ENCODE data around the gene TESMIN. TPM values are rescaled to one million over a fixed set of nuclear protein-coding genes. Genes with fewer than 3 reads are reported as not detected.

Gene TESMIN
- polyA plus RNA-seq, 3 donors = 1.9 to 2.6 (median 2.5) TPM

GRCh38 chr11:68710409-68710808 lies 40.9 kb downstream of the TESMIN start:
- Histone ChIP-seq H3K4me1 (ENCODE audit: control insufficient read depth in 1 of 2, insufficient read depth in 2 of 2, low read length in 2 of 2) (peaks cover 6 to 8% of the 10 kb centered on the region in 2 donors), H3K79me2 (ENCODE audit: insufficient read depth, low read length) (no peaks in the 10 kb centered on the region), H4K20me1 (ENCODE audit: insufficient read depth, low read length) (no peaks in the 10 kb centered on the region), H3K4me3 (replicated peaks in 1 of 3; ENCODE audit: low read depth in 2 of 3, low read length in 3 of 3) (no peak overlapping the region), H3K27me3 (ENCODE audit: control insufficient read depth in 2 of 2, insufficient read depth in 2 of 2, low read length in 2 of 2) (no peaks in the 10 kb centered on the region), H3K9me3 (replicated peaks in 1 of 2; ENCODE audit: control insufficient read depth in 1 of 2, insufficient read depth in 1 of 2, low read length in 2 of 2) (no peaks in the 10 kb centered on the region), H3K9ac (ENCODE audit: insufficient read depth, low read length, poor library complexity, severe bottlenecking) (no peak overlapping the region), H3K27ac (ENCODE audit: low read depth in 1 of 2, low read length in 2 of 2) (no peak overlapping the region), H3K4me2 (replicated peaks; ENCODE audit: extremely low read depth, low read length, poor library complexity, severe bottlenecking) (no peak overlapping the region), H2AFZ (ENCODE audit: insufficient read depth, low read depth, low read length, poor library complexity, severe bottlenecking) (no peak overlapping the region), H3K36me3 (replicated peaks in 1 of 2; ENCODE audit: control insufficient read depth in 1 of 2, insufficient read depth in 2 of 2, low read length in 2 of 2) (peaks cover 0 to 5% of the 10 kb centered on the region in 2 donors)
- Mint-ChIP-seq H3K36me3 (peaks cover 7 to 8% of the 10 kb centered on the region in 2 donors), H3K27me3 (ENCODE audit: low read depth in 3 of 3) (peaks cover 0 to 4% (median 0%) of the 10 kb centered on the region in 3 donors), H3K27ac (no peak overlapping the region), H3K9me3 (no peaks in the 10 kb centered on the region), H3K4me3 (no peak overlapping the region), H3K4me1 (peaks cover 11% of the 10 kb centered on the region)
- no peak for DNase-seq
- TF ChIP-seq, protein P1, sequence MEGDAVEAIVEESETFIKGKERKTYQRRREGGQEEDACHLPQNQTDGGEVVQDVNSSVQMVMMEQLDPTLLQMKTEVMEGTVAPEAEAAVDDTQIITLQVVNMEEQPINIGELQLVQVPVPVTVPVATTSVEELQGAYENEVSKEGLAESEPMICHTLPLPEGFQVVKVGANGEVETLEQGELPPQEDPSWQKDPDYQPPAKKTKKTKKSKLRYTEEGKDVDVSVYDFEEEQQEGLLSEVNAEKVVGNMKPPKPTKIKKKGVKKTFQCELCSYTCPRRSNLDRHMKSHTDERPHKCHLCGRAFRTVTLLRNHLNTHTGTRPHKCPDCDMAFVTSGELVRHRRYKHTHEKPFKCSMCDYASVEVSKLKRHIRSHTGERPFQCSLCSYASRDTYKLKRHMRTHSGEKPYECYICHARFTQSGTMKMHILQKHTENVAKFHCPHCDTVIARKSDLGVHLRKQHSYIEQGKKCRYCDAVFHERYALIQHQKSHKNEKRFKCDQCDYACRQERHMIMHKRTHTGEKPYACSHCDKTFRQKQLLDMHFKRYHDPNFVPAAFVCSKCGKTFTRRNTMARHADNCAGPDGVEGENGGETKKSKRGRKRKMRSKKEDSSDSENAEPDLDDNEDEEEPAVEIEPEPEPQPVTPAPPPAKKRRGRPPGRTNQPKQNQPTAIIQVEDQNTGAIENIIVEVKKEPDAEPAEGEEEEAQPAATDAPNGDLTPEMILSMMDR (IDR thresholded peaks at IDR 0.05) = no peak
- intact Hi-C loops (cut with micrococcal nuclease) = no loop called here
- WGBS (ENCODE audit: insufficient coverage) = 92% methylated on average over 6 of the region's 11 CpGs

DNA sequence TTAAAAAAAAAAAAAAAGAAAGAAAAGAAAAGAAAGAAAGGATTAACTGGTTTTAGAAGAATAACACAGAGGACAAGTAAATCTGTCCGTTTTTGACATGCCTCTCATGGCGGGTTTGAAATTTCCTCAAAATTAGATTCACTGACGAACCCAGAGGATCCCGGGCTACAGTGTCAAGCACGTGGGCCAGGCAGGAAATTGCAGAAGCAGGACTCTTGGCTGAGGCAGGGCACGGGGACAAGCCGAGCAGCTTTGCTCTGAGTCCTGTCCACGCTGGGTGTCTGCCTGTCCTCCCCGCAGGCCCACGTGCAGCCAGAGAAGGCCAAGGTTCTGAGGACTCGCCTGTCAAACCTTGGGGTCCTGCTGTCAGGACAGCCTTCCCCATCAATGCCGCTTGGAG lies 42.3 kb downstream of the TESMIN start:
- H3K4me3 ChIP-seq (replicated peaks in 1 of 3; ENCODE audit: low read depth in 2 of 3, low read length in 3 of 3) = no peak overlapping the region
- H3K4me3 Mint-ChIP-seq = no peak overlapping the region
- no peak overlapping the region for H3K27ac Mint-ChIP-seq
- intact Hi-C loops (cut with micrococcal nuclease) = no loop called here
- no peak overlapping the region for H3K27ac ChIP-seq (ENCODE audit: low read depth in 1 of 2, low read length in 2 of 2)
- H3K9me3 ChIP-seq (replicated peaks in 1 of 2; ENCODE audit: control insufficient read depth in 1 of 2, insufficient read depth in 1 of 2, low read length in 2 of 2) = no peaks in the 10 kb centered on the region
- H3K4me2 ChIP-seq (replicated peaks; ENCODE audit: extremely low read depth, low read length, poor library complexity, severe bottlenecking) = no peak overlapping the region
- H3K9ac ChIP-seq (ENCODE audit: insufficient read depth, low read length, poor library complexity, severe bottlenecking) = no peak overlapping the region
- H3K79me2 ChIP-seq (ENCODE audit: insufficient read depth, low read length) = no peaks in the 10 kb centered on the region
- H3K36me3 ChIP-seq (replicated peaks in 1 of 2; ENCODE audit: control insufficient read depth in 1 of 2, insufficient read depth in 2 of 2, low read length in 2 of 2) = peaks cover 0 to 5% of the 10 kb centered on the region in 2 donors
- peaks cover 11% of the 10 kb centered on the region for H3K4me1 Mint-ChIP-seq
- H4K20me1 ChIP-seq (ENCODE audit: insufficient read depth, low read length) = no peaks in the 10 kb centered on the region
- H3K9me3 Mint-ChIP-seq = no peaks in the 10 kb centered on the region
- H3K27me3 ChIP-seq (ENCODE audit: control insufficient read depth in 2 of 2, insufficient read depth in 2 of 2, low read length in 2 of 2) = no peaks in the 10 kb centered on the region
- TF ChIP-seq, protein P1 (IDR thresholded peaks at IDR 0.05) = no peak
- peaks cover 6 to 8% of the 10 kb centered on the region in 2 donors for H3K4me1 ChIP-seq (ENCODE audit: control insufficient read depth in 1 of 2, insufficient read depth in 2 of 2, low read length in 2 of 2)
- peak; percentile 8 to 33 (median 12) for DNase-seq
- peaks cover 0 to 5% (median 4%) of the 10 kb centered on the region in 3 donors for H3K27me3 Mint-ChIP-seq (ENCODE audit: low read depth in 3 of 3)
- peak overlapping the region; percentile 44 for H2AFZ ChIP-seq (ENCODE audit: insufficient read depth, low read depth, low read length, poor library complexity, severe bottlenecking)
- WGBS (ENCODE audit: insufficient coverage) = 43% methylated on average over 10 of the region's 12 CpGs
- H3K36me3 Mint-ChIP-seq = peaks cover 7 to 8% of the 10 kb centered on the region in 2 donors

Data from CD14-positive monocyte (primary cell).